GM12878 (cell line): ENCODE measurements around the gene ABHD18. TPM values are rescaled to one million over a fixed set of nuclear protein-coding genes. Genes with fewer than 3 reads are reported as not detected.

Experiments used
- ATAC-seq: fragments of 200-7000 bp; cut with Tn5 transposase; 3 replicates; pipeline ENCODE4 v1.9.1; 2020; ENCODE audit warnings: mild to moderate bottlenecking, moderate library complexity
- BruUV-seq: library from RNA; stranded (reverse); fragments of 400-500 nt; replicated peaks from 2 replicates; lab custom pipeline; 2021; lab: Mats Ljungman, UMichigan
- CTCF ChIA-PET: fragments of 300-600 bp; sonication (Branson Sonifier 250); formaldehyde crosslinking; extraction: SDS; loops from one replicate; lab custom pipeline; 2021; ENCODE audit warnings: inconsistent platforms; lab: Yijun Ruan, JAX
- POLR2A ChIA-PET: fragments of 350-600 bp; formaldehyde crosslinking; extraction: SDS; loops from one replicate; lab custom pipeline; 2021; ENCODE audit warnings: inconsistent platforms; lab: Charles Lee
- RAD21 ChIA-PET: fragments of 300-600 bp; sonication (Branson Sonifier 250); formaldehyde crosslinking; loops from one replicate; lab custom pipeline; 2023; ENCODE audit warnings: antibody characterized with exemption; ENCODE audit not compliant: unreplicated experiment; lab: Charles Lee
- SMC1A ChIA-PET: fragments of 300-600 bp; sonication (Branson Sonifier 250); formaldehyde crosslinking; loops from one replicate; lab custom pipeline; 2023; ENCODE audit not compliant: unreplicated experiment, uncharacterized antibody; lab: Charles Lee
- DNase-seq: peaks from one replicate; pipeline ENCODE4 v3.0.0-alpha.2; 2011; ENCODE audit warnings: low read depth, low spot score
- FAIRE-seq: peaks from 3 replicates; lab custom pipeline; 2011; peaks lifted over from hg19 to GRCh38; lab: Jason Lieb, UNC
- H2AFZ ChIP-seq: 2 replicates; pipeline ENCODE4 v1.6.0; 2011; ENCODE audit warnings: low read depth, low read length, control low read depth; ENCODE audit not compliant: control insufficient read depth
- H3K27ac ChIP-seq: 2 replicates; pipeline ENCODE4 v1.5.1; 2011; ENCODE audit warnings: control low read depth; ENCODE audit not compliant: control insufficient read depth, insufficient read depth
- H3K27me3 ChIP-seq, 2 experiments: replicated peaks in 1 of 2; 2 replicates each; pipeline versions ENCODE4 v1.6.0 to v1.6.1; 2011; ENCODE audit warnings: low read length in 1 of 2; ENCODE audit not compliant: control insufficient read depth in 2 of 2, insufficient read depth in 2 of 2
- H3K36me3 ChIP-seq, 2 experiments: 2 replicates each; pipeline ENCODE4 v1.5.1; 2011; ENCODE audit warnings: low read length in 1 of 2; ENCODE audit not compliant: control insufficient read depth in 2 of 2, insufficient read depth in 2 of 2
- H3K4me1 ChIP-seq: 2 replicates; pipeline ENCODE4 v1.6.1; 2011; ENCODE audit warnings: mild to moderate bottlenecking, low read length, moderate library complexity, mixed read lengths; ENCODE audit not compliant: control insufficient read depth, insufficient read depth
- H3K4me2 ChIP-seq: 2 replicates; pipeline ENCODE4 v1.6.0; 2011; ENCODE audit warnings: control low read depth; ENCODE audit not compliant: control insufficient read depth, insufficient read depth
- H3K4me3 ChIP-seq: fragments of 200-600 bp; sonication (generic); 2 replicates; pipeline ENCODE4 v1.5.1; 2016
- H3K79me2 ChIP-seq: 2 replicates; pipeline ENCODE4 v1.6.0; 2011; ENCODE audit warnings: low read length; ENCODE audit not compliant: control insufficient read depth, insufficient read depth
- H3K9ac ChIP-seq: 2 replicates; pipeline ENCODE4 v1.8.0; 2011; ENCODE audit warnings: low read length, control low read depth, mixed read lengths; ENCODE audit not compliant: control insufficient read depth, insufficient read depth
- H3K9me3 ChIP-seq: replicated peaks from 3 replicates; pipeline ENCODE4 v1.5.1; 2011; ENCODE audit warnings: mild to moderate bottlenecking, low read length; ENCODE audit not compliant: control insufficient read depth, insufficient read depth
- H4K20me1 ChIP-seq: 2 replicates; pipeline ENCODE4 v1.6.0; 2011; ENCODE audit not compliant: control insufficient read depth, insufficient read depth
- BACH1 ChIP-seq: fragments of 450-650 bp; IDR thresholded peaks from 2 replicates; pipeline ENCODE4 v1.6.1; 2017; ENCODE audit warnings: mild to moderate bottlenecking, borderline replicate concordance
- CHD2 ChIP-seq: IDR thresholded peaks from 2 replicates; pipeline ENCODE4 v1.6.1; 2011; ENCODE audit warnings: low read depth, low read length, improper control_type of control experiment, borderline replicate concordance
- DPF2 ChIP-seq: fragments of 450-650 bp; IDR thresholded peaks from 2 replicates; pipeline ENCODE4 v1.6.1; 2017; ENCODE audit warnings: mild to moderate bottlenecking
- GATAD2B ChIP-seq: fragments of 450-650 bp; conservative IDR thresholded peaks from 2 replicates; pipeline ENCODE4 v1.6.1; 2017; ENCODE audit warnings: low read depth, mild to moderate bottlenecking, moderate library complexity
- HCFC1 ChIP-seq: fragments of 150-350 bp; IDR thresholded peaks from 2 replicates; pipeline ENCODE4 v1.6.1; 2014; ENCODE audit warnings: low read length
- JUND ChIP-seq: IDR thresholded peaks from 2 replicates; pipeline ENCODE4 v1.6.1; 2012; ENCODE audit warnings: low read depth, mild to moderate bottlenecking, low read length, improper control_type of control experiment, moderate library complexity
- KLF5 ChIP-seq: fragments of 450-650 bp; IDR thresholded peaks from 2 replicates; pipeline ENCODE4 v1.6.1; 2014; ENCODE audit warnings: mild to moderate bottlenecking; ENCODE audit not compliant: partially characterized antibody
- MEF2B ChIP-seq: fragments of 450-650 bp; IDR thresholded peaks from 2 replicates; pipeline ENCODE4 v1.6.1; 2018; ENCODE audit warnings: mild to moderate bottlenecking, moderate library complexity; ENCODE audit not compliant: partially characterized antibody, poor library complexity, severe bottlenecking
- POLR2AphosphoS2 ChIP-seq: IDR thresholded peaks from 2 replicates; pipeline ENCODE4 v1.6.1; 2011; ENCODE audit warnings: low read depth, mild to moderate bottlenecking, low read length, improper control_type of control experiment, moderate library complexity
- RELA ChIP-seq: fragments of 450-650 bp; IDR thresholded peaks from 2 replicates; pipeline ENCODE4 v1.8.0; 2014; ENCODE audit warnings: borderline replicate concordance; ENCODE audit not compliant: partially characterized antibody
- SUPT20H ChIP-seq: IDR thresholded peaks from 2 replicates; pipeline ENCODE4 v1.6.1; 2011; ENCODE audit warnings: low read depth, mild to moderate bottlenecking, low read length, moderate library complexity, borderline replicate concordance; ENCODE audit not compliant: control insufficient read depth
- TBL1XR1 ChIP-seq: IDR thresholded peaks from 2 replicates; pipeline ENCODE4 v1.6.1; 2012; ENCODE audit warnings: low read depth, low read length, improper control_type of control experiment
- ZZZ3 ChIP-seq: IDR thresholded peaks from 2 replicates; pipeline ENCODE4 v1.6.1; 2011; ENCODE audit warnings: low read depth; ENCODE audit not compliant: control insufficient read depth, insufficient read length
- WGBS: methylation state at CpG from one replicate; pipeline ENCODE4 v1.1.6; 2016; ENCODE audit warnings: low lambda C conversion rate; ENCODE audit not compliant: insufficient replicate concordance, insufficient coverage; ENCODE audit errors: missing lambda C conversion rate; 5-methylcytosine and 5-hydroxymethylcytosine counted together
- in situ Hi-C: fragments of 300-500 bp; cut with MboI; formaldehyde crosslinking; loops from 9 replicates; pipeline ENCODE4 v1.14.3; 2018; ENCODE audit warnings: mixed read lengths
- intact Hi-C: fragments of 100-400 bp; cut with micrococcal nuclease; formaldehyde crosslinking; loops from one replicate; pipeline ENCODE4 v1.14.2; 2022; ENCODE audit not compliant: unreplicated experiment
- polyA plus RNA-seq, 11 experiments: library from polyadenylated mRNA; depleted of rRNA in 4 of 11; unstranded in 6 of 11; stranded (reverse) in 5 of 11; fragments of >200 nt; fragmentation: Nextera tagmentation in 4 of 11; fragmentation: Illumina TruSeq in 1 of 11; extraction: Ambion mirVana in 4 of 11; extraction: Trizol in 1 of 11; gene quantifications; 1 replicate in 1 of 11; 2 replicates in 10 of 11; pipeline versions ENCODE4 v1.2.1 to v1.2.3, GENCODE V29; 2011 to 2016; ENCODE audit warnings: inconsistent platforms in 2 of 11, missing spikeins in 2 of 11, low read depth in 1 of 11
- total RNA-seq, 4 experiments: library from RNA; depleted of rRNA in 3 of 4; stranded (reverse); fragments of >200 nt in 3 of 4; fragmentation: Illumina TruSeq in 1 of 4; extraction: Trizol in 1 of 4; gene quantifications; 2 replicates each; pipeline versions ENCODE4 v1.2.1 to v1.2.3, GENCODE V29; 2013 to 2021
- TF ChIP-seq, protein P1 (sequence below): IDR thresholded peaks from 2 replicates; pipeline ENCODE4 v1.6.1; 2011; ENCODE audit warnings: borderline replicate concordance, low read depth, mild to moderate bottlenecking, moderate library complexity, low read length; ENCODE audit not compliant: insufficient read depth, poor library complexity, severe bottlenecking
- TF ChIP-seq, protein P2 (sequence below), 3 experiments: IDR thresholded peaks in 2 of 3; conservative IDR thresholded peaks in 1 of 3; 2 replicates each; pipeline ENCODE4 v1.5.1; 2011; ENCODE audit warnings: low read depth in 3 of 3, low read length in 3 of 3, mild to moderate bottlenecking in 3 of 3, control low read depth in 2 of 3, moderate library complexity in 2 of 3, inconsistent platforms in 1 of 3, mixed read lengths in 1 of 3; ENCODE audit not compliant: control insufficient read depth in 2 of 3, insufficient read depth in 1 of 3; ENCODE audit errors: extremely low read depth in 1 of 3
- TF ChIP-seq, protein P3 (sequence below): fragments of 450-650 bp; IDR thresholded peaks from 2 replicates; pipeline ENCODE4 v1.6.1; 2016; ENCODE audit warnings: mild to moderate bottlenecking, moderate library complexity, borderline replicate concordance

Gene ABHD18
- total and polyA plus RNA-seq, 10 of the 15 experiments (the other 5 are each of a cell fraction or from before 2014, with no cell fraction given): 3.4 to 13.5 (median 9.6) TPM

DNA sequence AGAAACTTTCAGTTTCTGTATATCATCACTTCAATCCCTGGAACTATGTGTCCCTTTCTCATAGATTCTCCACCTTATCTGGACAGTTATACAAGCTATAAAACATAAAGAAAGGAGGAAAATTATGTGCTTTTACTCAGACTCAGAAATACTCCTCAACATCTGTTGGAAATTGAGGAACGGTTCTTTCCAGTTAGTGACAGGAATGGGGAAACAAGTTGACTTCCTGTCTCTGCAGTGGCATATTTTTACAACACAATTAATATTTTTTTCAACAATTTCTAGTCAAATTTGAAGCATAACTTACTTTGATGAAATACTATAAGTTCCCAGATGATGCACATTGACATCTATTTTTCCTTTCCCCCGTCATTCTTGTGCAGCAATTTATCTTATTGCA, 27.9 kb downstream of the ABHD18 start:
- Histone ChIP-seq H3K4me2 (no peak overlapping the region), H3K27me3 (no peaks in the 10 kb centered on the region), H2AFZ (no peak overlapping the region), H3K9me3 (peaks cover 3% of the 10 kb centered on the region), H3K4me1 (no peaks in the 10 kb centered on the region), H3K9ac (no peak overlapping the region), H3K79me2 (no peaks in the 10 kb centered on the region), H3K36me3 (peaks cover 0 to 5% of the 10 kb centered on the region in 2 experiments; a peak in 1 of 4 replicates), H3K27ac (no peak overlapping the region), H3K4me3 (no peak overlapping the region), H4K20me1 (no peaks in the 10 kb centered on the region)
- DNase-seq (no peak), FAIRE-seq (no peak), ATAC-seq (no peak)
- in situ Hi-C loops: no loop called here
- intact Hi-C loops: no loop called here
- ChIA-PET RAD21 (no interaction called here), CTCF (interaction anchor here (0.8 kb wide), 1 partner anchor 14 kb away, joined by 3 read pairs; no protein-coding TSS in a partner anchor), POLR2A (no interaction called here), SMC1A (no interaction called here)
- no TSS peak for BruUV-seq
- 95% methylated on average over 2 of the region's 2 CpGs for WGBS
- TF ChIP-seq DPF2 (no peak), BACH1 (no peak), RELA (no peak), CHD2 (no peak), SUPT20H (no peak), GATAD2B (no peak), TBL1XR1 (no peak), KLF5 (no peak), ZZZ3 (no peak), HCFC1 (no peak), POLR2AphosphoS2 (no peak), MEF2B (no peak), JUND (no peak)
- TF ChIP-seq, protein P1, sequence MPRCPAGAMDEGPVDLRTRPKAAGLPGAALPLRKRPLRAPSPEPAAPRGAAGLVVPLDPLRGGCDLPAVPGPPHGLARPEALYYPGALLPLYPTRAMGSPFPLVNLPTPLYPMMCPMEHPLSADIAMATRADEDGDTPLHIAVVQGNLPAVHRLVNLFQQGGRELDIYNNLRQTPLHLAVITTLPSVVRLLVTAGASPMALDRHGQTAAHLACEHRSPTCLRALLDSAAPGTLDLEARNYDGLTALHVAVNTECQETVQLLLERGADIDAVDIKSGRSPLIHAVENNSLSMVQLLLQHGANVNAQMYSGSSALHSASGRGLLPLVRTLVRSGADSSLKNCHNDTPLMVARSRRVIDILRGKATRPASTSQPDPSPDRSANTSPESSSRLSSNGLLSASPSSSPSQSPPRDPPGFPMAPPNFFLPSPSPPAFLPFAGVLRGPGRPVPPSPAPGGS: no peak
- TF ChIP-seq, protein P2, sequence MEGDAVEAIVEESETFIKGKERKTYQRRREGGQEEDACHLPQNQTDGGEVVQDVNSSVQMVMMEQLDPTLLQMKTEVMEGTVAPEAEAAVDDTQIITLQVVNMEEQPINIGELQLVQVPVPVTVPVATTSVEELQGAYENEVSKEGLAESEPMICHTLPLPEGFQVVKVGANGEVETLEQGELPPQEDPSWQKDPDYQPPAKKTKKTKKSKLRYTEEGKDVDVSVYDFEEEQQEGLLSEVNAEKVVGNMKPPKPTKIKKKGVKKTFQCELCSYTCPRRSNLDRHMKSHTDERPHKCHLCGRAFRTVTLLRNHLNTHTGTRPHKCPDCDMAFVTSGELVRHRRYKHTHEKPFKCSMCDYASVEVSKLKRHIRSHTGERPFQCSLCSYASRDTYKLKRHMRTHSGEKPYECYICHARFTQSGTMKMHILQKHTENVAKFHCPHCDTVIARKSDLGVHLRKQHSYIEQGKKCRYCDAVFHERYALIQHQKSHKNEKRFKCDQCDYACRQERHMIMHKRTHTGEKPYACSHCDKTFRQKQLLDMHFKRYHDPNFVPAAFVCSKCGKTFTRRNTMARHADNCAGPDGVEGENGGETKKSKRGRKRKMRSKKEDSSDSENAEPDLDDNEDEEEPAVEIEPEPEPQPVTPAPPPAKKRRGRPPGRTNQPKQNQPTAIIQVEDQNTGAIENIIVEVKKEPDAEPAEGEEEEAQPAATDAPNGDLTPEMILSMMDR (IDR thresholded peaks at IDR 0.05 in 2 of 3, conservative IDR thresholded peaks at IDR 0.05 in 1 of 3; ENCODE audit: control insufficient read depth in 2 of 3, extremely low read depth in 1 of 3, insufficient read depth in 1 of 3, low read depth in 3 of 3, low read length in 3 of 3): no peak
- TF ChIP-seq, protein P3, sequence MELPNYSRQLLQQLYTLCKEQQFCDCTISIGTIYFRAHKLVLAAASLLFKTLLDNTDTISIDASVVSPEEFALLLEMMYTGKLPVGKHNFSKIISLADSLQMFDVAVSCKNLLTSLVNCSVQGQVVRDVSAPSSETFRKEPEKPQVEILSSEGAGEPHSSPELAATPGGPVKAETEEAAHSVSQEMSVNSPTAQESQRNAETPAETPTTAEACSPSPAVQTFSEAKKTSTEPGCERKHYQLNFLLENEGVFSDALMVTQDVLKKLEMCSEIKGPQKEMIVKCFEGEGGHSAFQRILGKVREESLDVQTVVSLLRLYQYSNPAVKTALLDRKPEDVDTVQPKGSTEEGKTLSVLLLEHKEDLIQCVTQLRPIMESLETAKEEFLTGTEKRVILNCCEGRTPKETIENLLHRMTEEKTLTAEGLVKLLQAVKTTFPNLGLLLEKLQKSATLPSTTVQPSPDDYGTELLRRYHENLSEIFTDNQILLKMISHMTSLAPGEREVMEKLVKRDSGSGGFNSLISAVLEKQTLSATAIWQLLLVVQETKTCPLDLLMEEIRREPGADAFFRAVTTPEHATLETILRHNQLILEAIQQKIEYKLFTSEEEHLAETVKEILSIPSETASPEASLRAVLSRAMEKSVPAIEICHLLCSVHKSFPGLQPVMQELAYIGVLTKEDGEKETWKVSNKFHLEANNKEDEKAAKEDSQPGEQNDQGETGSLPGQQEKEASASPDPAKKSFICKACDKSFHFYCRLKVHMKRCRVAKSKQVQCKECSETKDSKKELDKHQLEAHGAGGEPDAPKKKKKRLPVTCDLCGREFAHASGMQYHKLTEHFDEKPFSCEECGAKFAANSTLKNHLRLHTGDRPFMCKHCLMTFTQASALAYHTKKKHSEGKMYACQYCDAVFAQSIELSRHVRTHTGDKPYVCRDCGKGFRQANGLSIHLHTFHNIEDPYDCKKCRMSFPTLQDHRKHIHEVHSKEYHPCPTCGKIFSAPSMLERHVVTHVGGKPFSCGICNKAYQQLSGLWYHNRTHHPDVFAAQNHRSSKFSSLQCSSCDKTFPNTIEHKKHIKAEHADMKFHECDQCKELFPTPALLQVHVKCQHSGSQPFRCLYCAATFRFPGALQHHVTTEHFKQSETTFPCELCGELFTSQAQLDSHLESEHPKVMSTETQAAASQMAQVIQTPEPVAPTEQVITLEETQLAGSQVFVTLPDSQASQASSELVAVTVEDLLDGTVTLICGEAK: no peak
